Activated naive CD4-positive, alpha-beta T cell treated with anti-CD3 and anti-CD28 coated beads, Interleukin-2, amount 10 ng/mL, durations not matched to agents 5 hours and 36 hours (primary cell): ENCODE results near the gene CRYBA1. TPM values are rescaled to one million over a fixed set of nuclear protein-coding genes. Genes with fewer than 3 reads are reported as not detected.

Experiments
- total RNA-seq, 2 experiments: library from RNA; stranded (reverse); gene quantifications; one replicate each; pipeline ENCODE4 v1.2.3, GENCODE V29; 2021

CRYBA1 gene
- not detected for total RNA-seq

DNA sequence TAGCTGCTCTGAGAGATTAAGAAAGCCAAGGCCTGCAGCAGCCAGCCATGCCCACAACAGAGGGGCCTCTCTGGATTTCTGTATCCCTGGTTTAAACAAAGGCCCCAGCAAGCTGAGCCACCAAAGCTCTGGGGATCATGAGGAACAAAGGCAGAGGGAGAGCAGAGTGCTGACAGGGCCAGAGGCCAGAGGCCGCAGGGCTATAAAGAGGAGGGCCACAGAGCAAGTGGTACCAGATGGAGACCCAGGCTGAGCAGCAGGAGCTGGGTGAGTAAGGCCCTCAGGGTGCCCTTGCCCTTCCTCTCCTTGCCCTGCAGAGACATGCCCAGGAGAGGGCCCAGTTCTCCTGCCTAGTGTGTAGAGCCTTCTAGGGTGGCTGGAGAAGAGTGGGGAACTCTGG, at the start of gene CRYBA1:
Gene CRYBA1 (plus strand): TSS at position 232 of the 400 bp plus-strand sequence. CDS start 5 bp downstream, at position 237.

DNA sequence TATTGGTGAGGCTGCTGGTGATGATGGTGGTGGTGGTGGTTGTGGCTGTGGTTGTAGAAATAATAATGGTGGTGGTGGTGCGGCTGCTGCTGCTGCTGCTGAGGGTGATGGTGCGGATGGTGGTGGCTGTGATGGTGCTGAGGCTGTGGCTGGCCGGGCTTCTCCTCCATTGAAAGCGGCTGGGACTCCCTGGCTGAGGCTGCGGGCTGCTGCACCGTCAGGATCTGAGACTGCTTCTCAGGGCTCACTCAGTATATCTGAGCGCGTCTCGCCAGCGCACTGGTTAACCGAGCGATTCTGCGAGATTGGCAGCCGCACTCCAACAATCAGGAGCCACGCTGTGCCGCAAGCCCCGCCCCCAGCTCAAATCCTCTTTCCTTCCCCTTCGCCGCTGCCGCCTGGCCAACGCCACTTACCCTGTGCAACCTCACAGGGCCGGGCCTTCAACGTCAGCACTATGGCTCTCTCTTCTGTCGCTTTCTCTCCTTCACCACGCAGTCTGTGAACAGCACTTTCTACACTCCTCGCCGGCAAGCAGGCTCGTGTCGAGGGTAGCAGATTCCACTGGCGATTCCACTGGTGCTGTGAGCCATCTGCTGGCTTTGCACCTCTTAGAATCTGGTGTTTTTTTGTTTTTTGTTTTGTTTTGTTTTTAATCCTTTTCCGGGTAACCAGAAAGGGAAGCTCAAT, 47.4 kb downstream of the CRYBA1 start, which contains the start of gene NUFIP2:
Gene NUFIP2 (minus strand): TSS at position 259 of the 690 bp plus-strand sequence. CDS start 89 bp downstream, at position 170.

Other genes with a start within 250 kb of the CRYBA1 start
- gene SEZ6, start 240.8 kb upstream of the CRYBA1 start, total RNA-seq, result not detected
- gene PIPOX, start 203.7 kb upstream of the CRYBA1 start, total RNA-seq, result 1 to 10 TPM in 1 of 2 experiments, under 1 TPM in 1; 0.96 to 2.0 TPM
- 100 to 1,000 TPM in 1 of 2 experiments, 10 to 100 TPM in 1; 90.6 to 108 TPM for gene MYO18A, start 66.5 kb upstream of the CRYBA1 start, total RNA-seq
- gene NUFIP2, start 47.3 kb downstream of the CRYBA1 start, total RNA-seq, result 10 to 100 TPM; 62.3 to 65.7 TPM
- gene TAOK1, start 143.5 kb downstream of the CRYBA1 start, total RNA-seq, result 10 to 100 TPM; 48.8 to 52.7 TPM